Prostate gland (tissue), 2 donors: ENCODE data around the gene KIF5C.

Source experiments
- CTCF ChIP-seq, 4 experiments: fragments of 200-600 bp in 2 of 4; fragments of 450-650 bp in 2 of 4; sonication (generic) in 2 of 4; IDR thresholded peaks; 1 replicate in 3 of 4; 2 replicates in 1 of 4; pipeline ENCODE4 v1.5.1; 2016 to 2019; ENCODE audit warnings: antibody characterized with exemption in 4 of 4, mild to moderate bottlenecking in 2 of 4, moderate library complexity in 2 of 4
- POLR2A ChIP-seq: fragments of 450-650 bp; IDR thresholded peaks from one replicate; pipeline ENCODE4 v1.6.1; 2016; ENCODE audit warnings: antibody characterized with exemption, mild to moderate bottlenecking

- TF ChIP-seq CTCF (IDR thresholded peaks at IDR 0.05) (no peak), POLR2A (no peak)
Measured at GRCh38 chr2:149018981-149019380, 144.0 kb downstream of the KIF5C start.
